ENCODE data around the gene SCAPER. TPM values are rescaled to one million over a fixed set of nuclear protein-coding genes. Genes with fewer than 3 reads are reported as not detected.

Gene SCAPER
- total and polyA plus RNA-seq, 2 of the 4 experiments (the other 2 are of a cell fraction) = 2.9 to 9.7 TPM

DNA sequence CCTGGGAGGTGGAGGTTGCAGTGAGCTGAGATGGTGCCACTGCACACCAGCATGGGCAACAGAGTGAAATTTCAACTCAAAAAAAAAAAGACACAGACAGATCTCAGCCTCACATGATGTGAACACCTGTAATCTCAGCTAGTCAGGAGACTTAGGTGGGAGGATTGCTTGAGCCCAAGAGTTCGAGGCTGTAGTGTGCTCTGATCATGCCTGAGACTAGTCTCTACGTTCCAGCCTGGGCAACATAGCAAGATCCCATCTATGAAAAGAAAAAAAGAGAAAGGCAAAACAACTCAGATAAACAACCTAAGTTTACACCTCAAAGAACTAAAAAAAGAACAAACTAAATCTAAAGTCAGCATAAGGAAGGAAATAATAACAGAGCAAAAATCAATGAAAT lies 11.0 kb downstream of the SCAPER start:
- no peak for DNase-seq
- BruUV-seq (replicated peaks) = no TSS peak
- POLR2A ChIA-PET (ENCODE audit: unreplicated experiment) = no interaction called here

More for the DNA sequence above, 11.0 kb downstream of the SCAPER start:
- no peaks in the 10 kb centered on the region for H3K9me1 ChIP-seq (ENCODE audit: insufficient read depth, low read length)
- no peak overlapping the region for H3K9ac ChIP-seq (ENCODE audit: low read depth, low read length)
- H3K4me3 ChIP-seq (ENCODE audit: insufficient read depth, low read depth, low read length) = no peak overlapping the region
- intact Hi-C loops (cut with micrococcal nuclease) = no loop called here
- dilution Hi-C loops (cut with HindIII; ENCODE audit: low sequenced_read_pairs, unreplicated experiment) = no loop called here
- CTCF ChIA-PET = no interaction called here
- no CpG with 5 or more reads among the region's 2 CpGs for WGBS, 2 experiments (ENCODE audit: extremely low coverage in 2 of 2, insufficient read length in 1 of 2)
- H3K14ac ChIP-seq (replicated peaks; ENCODE audit: low read depth, low read length) = no peak overlapping the region
- no peak overlapping the region for H2AK5ac ChIP-seq (ENCODE audit: low read depth, low read length)
- no peak overlapping the region for H4K5ac ChIP-seq (ENCODE audit: low read depth, low read length)
- no peak overlapping the region for H2BK15ac ChIP-seq (ENCODE audit: low read depth, low read length)
- H3K27me3 ChIP-seq (ENCODE audit: control insufficient read depth, insufficient read depth, low read length) = no peaks in the 10 kb centered on the region
- no peak overlapping the region for H3K4ac ChIP-seq (ENCODE audit: low read depth, low read length)
- H3K23ac ChIP-seq (ENCODE audit: low read depth, low read length) = no peak overlapping the region
- no peak overlapping the region for H4K8ac ChIP-seq (ENCODE audit: low read depth in 2 of 2, low read length in 2 of 2)
- H4K91ac ChIP-seq (ENCODE audit: insufficient read depth, low read depth, low read length) = no peak overlapping the region
- TF ChIP-seq MAZ (IDR thresholded peaks at IDR 0.05; ENCODE audit: borderline replicate concordance, low read depth, low read length) = no peak
- TF ChIP-seq RCOR1 (IDR thresholded peaks at IDR 0.05; ENCODE audit: insufficient replicate concordance, low read length) = no peak
- TF ChIP-seq ELK1 (IDR thresholded peaks at IDR 0.05; ENCODE audit: borderline replicate concordance, low read depth, low read length) = no peak
- TF ChIP-seq USF2 (IDR thresholded peaks at IDR 0.05; ENCODE audit: low read depth, low read length) = no peak
- no peak for TF ChIP-seq RFX5 (IDR thresholded peaks at IDR 0.05; ENCODE audit: low read depth, low read length)
- TF ChIP-seq, protein P1, sequence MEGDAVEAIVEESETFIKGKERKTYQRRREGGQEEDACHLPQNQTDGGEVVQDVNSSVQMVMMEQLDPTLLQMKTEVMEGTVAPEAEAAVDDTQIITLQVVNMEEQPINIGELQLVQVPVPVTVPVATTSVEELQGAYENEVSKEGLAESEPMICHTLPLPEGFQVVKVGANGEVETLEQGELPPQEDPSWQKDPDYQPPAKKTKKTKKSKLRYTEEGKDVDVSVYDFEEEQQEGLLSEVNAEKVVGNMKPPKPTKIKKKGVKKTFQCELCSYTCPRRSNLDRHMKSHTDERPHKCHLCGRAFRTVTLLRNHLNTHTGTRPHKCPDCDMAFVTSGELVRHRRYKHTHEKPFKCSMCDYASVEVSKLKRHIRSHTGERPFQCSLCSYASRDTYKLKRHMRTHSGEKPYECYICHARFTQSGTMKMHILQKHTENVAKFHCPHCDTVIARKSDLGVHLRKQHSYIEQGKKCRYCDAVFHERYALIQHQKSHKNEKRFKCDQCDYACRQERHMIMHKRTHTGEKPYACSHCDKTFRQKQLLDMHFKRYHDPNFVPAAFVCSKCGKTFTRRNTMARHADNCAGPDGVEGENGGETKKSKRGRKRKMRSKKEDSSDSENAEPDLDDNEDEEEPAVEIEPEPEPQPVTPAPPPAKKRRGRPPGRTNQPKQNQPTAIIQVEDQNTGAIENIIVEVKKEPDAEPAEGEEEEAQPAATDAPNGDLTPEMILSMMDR (conservative IDR thresholded peaks at IDR 0.05; ENCODE audit: low read depth, low read length) = no peak
- no peak for TF ChIP-seq RAD21 (IDR thresholded peaks at IDR 0.05; ENCODE audit: low read length)
- TF ChIP-seq FOS (IDR thresholded peaks at IDR 0.05; ENCODE audit: low read depth, low read length) = no peak
- no peak for TF ChIP-seq POLR2A (IDR thresholded peaks at IDR 0.05; ENCODE audit: low read depth, low read length)
- no peak for TF ChIP-seq CHD1 (IDR thresholded peaks at IDR 0.05; ENCODE audit: low read depth, low read length)
- TF ChIP-seq BHLHE40 (IDR thresholded peaks at IDR 0.05; ENCODE audit: low read depth, low read length) = no peak
- no peak for TF ChIP-seq MAFK (IDR thresholded peaks at IDR 0.05; ENCODE audit: low read depth, low read length)
- H2AK9ac ChIP-seq (replicated peaks; ENCODE audit: low read depth, low read length, poor library complexity) = no peak overlapping the region
- no peak overlapping the region for H2BK5ac ChIP-seq (ENCODE audit: low read depth, low read length, poor library complexity, severe bottlenecking)
- H3K9me3 ChIP-seq (ENCODE audit: control insufficient read depth, insufficient read depth, low read length) = no peaks in the 10 kb centered on the region
- no peaks in the 10 kb centered on the region for H3K36me3 ChIP-seq (ENCODE audit: control insufficient read depth, insufficient read depth, low read length)
- no peak overlapping the region for H3K56ac ChIP-seq (ENCODE audit: extremely low read depth, insufficient read depth, low read length)
- H3K4me1 ChIP-seq (ENCODE audit: control insufficient read depth, insufficient read depth, low read length) = no peaks in the 10 kb centered on the region
- H2AFZ ChIP-seq (replicated peaks; ENCODE audit: low read length, poor library complexity) = no peak overlapping the region
- peaks cover 12 to 15% of the 10 kb centered on the region in 2 experiments for H3K79me1 ChIP-seq (ENCODE audit: low read depth in 1 of 2, low read length in 2 of 2)
- no peak overlapping the region for H2BK120ac ChIP-seq (ENCODE audit: low read depth, low read length)
- no peak overlapping the region for H3K27ac ChIP-seq (ENCODE audit: insufficient read depth, low read length)
- no peak overlapping the region for H2BK20ac ChIP-seq (ENCODE audit: low read depth, low read length)
- H3K18ac ChIP-seq (ENCODE audit: low read depth, low read length) = no peak overlapping the region
- ATAC-seq (ENCODE audit: low read depth) = no peak
- H3K4me2 ChIP-seq (ENCODE audit: low read depth, low read length) = no peak overlapping the region
- in situ Hi-C loops (cut with MboI; ENCODE audit: low sequenced_read_pairs) = no loop called here
- no peaks in the 10 kb centered on the region; the same call in 1 of the 2 replicates for H4K20me1 ChIP-seq (ENCODE audit: insufficient read depth, low read length)
